ENCODE data around the gene VRK2.
"Not testable (repeated sequence)": the region's sequence is repeated elsewhere in the genome, so short reads cannot be mapped to it uniquely, and the experiment has no call there.

Gene VRK2

DNA sequence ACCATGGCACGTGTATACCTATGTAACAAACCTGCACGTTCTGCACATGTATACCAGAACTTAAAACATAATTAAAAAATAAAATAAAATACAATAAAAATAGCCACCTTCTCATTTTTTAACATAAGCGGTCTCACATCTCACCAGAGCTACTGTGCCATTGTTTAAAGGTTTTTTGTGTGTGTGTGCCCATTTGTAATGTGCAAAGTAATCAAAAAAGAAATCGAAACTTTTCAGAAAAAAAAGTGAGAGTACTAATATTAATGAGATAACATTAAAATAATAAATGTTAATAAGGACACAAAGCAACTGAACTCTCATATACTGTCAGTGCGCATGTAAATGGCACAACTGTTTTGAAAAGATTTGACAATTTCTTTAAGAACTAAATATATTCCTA, 134.0 kb downstream of the VRK2 start:
- no peak overlapping the region for H3K27ac ChIP-seq
- H3K9me3 ChIP-seq (ENCODE audit: control insufficient read depth, low read length) = no peaks in the 10 kb centered on the region
- no peak overlapping the region for H3K4me3 ChIP-seq (ENCODE audit: low read depth, low read length)
- H3K27me3 ChIP-seq (ENCODE audit: control insufficient read depth, insufficient read depth, low read length) = no peaks in the 10 kb centered on the region
- H3K4me2 ChIP-seq (ENCODE audit: low read length) = no peak overlapping the region
- no peak overlapping the region for H2AFZ ChIP-seq
- H3K79me2 ChIP-seq = no peaks in the 10 kb centered on the region
- TF ChIP-seq CTCF (IDR thresholded peaks at IDR 0.05) = no peak
- H3K4me1 ChIP-seq = no peaks in the 10 kb centered on the region
- H3K36me3 ChIP-seq (ENCODE audit: control insufficient read depth, insufficient read depth, low read length) = no peaks in the 10 kb centered on the region
- no peak overlapping the region for H3K9ac ChIP-seq

DNA sequence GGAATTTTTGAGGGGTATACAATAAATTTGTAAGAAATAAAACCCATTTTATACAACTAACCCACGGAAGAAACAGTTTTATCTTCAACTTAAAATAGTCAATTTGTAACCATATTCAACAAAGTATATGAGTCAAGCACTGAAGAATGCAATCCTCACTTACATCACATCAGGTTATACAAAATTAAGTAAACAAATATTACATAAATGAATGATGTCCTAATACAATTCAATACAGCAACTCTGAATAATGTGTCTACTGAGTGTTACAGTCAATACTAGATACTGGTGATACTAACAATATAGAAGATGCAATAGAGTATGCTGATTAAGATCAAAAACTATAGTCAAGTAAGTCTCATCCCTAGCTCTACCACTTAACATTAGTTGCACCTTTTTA, 135.9 kb downstream of the VRK2 start:
- Histone ChIP-seq H3K4me2 (ENCODE audit: low read length) (no peak overlapping the region), H2AFZ (no peak overlapping the region), H3K79me2 (no peaks in the 10 kb centered on the region), H3K27me3 (ENCODE audit: control insufficient read depth, insufficient read depth, low read length) (no peaks in the 10 kb centered on the region), H3K36me3 (ENCODE audit: control insufficient read depth, insufficient read depth, low read length) (no peaks in the 10 kb centered on the region), H3K4me3 (ENCODE audit: low read depth, low read length) (no peak overlapping the region), H3K4me1 (no peaks in the 10 kb centered on the region), H3K9ac (no peak overlapping the region), H3K27ac (no peak overlapping the region), H3K9me3 (ENCODE audit: control insufficient read depth, low read length) (no peaks in the 10 kb centered on the region)
- TF ChIP-seq CTCF (IDR thresholded peaks at IDR 0.05) = no peak

DNA sequence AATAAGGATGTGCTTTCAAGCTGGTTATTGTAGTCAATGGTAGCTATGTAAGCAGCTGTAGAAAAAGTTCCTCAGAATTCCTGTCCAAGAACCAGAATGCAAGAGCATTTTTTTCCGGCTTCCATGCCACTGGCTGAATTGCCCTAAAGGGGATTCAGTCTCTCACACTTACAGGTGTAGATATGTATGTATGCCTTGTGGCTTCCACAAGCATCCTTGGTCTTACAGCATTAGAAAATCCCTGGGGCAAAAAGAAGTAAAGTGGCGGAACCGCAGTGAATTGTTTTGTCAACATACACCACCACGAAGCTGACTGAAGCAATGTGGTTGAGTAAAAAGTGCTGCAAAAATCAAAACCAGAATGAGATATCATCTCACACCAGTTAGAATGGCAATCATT, 139.9 kb downstream of the VRK2 start:
- Histone ChIP-seq H3K9ac (no peak overlapping the region), H3K27me3 (ENCODE audit: control insufficient read depth, insufficient read depth, low read length) (no peaks in the 10 kb centered on the region), H2AFZ (no peak overlapping the region), H3K4me1 (no peaks in the 10 kb centered on the region), H3K79me2 (no peaks in the 10 kb centered on the region), H3K9me3 (ENCODE audit: control insufficient read depth, low read length) (no peaks in the 10 kb centered on the region), H3K36me3 (ENCODE audit: control insufficient read depth, insufficient read depth, low read length) (no peaks in the 10 kb centered on the region), H3K4me3 (ENCODE audit: low read depth, low read length) (no peak overlapping the region), H3K4me2 (ENCODE audit: low read length) (no peak overlapping the region), H3K27ac (no peak overlapping the region)
- TF ChIP-seq CTCF (IDR thresholded peaks at IDR 0.05) = no peak

GRCh38 chr2:58187022-58187421, 140.4 kb downstream of the VRK2 start:
- not testable (repeated sequence) for H3K27me3 ChIP-seq (ENCODE audit: control insufficient read depth, insufficient read depth, low read length); H2AFZ ChIP-seq; H3K27ac ChIP-seq; H3K4me3 ChIP-seq (ENCODE audit: low read depth, low read length); H3K36me3 ChIP-seq (ENCODE audit: control insufficient read depth, insufficient read depth, low read length); H3K4me2 ChIP-seq (ENCODE audit: low read length); H3K9me3 ChIP-seq (ENCODE audit: control insufficient read depth, low read length); H3K79me2 ChIP-seq; H3K9ac ChIP-seq; H3K4me1 ChIP-seq

DNA sequence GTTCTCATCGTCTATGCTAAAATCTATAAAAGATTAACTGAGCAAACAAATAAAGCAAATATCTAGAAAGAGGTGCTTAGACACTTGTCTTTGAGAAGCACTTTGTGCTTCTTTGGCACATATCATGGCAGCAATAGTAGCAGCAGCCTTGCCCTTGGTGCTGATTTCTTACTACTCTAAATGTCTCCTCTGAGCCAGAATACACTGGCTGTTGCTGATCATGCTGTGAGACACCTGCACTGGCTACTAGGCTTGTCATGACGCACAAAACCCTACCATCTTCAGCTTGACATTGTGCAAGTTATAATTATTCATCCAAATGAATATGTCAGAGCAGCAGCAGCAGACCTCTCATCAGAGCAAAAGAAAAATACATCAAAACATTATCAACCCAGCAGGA, 147.9 kb downstream of the VRK2 start:
- no peak for TF ChIP-seq CTCF (IDR thresholded peaks at IDR 0.05)
- no peak overlapping the region for H3K4me3 ChIP-seq (ENCODE audit: low read depth, low read length)
- H3K4me1 ChIP-seq = no peaks in the 10 kb centered on the region
- H3K79me2 ChIP-seq = no peaks in the 10 kb centered on the region
- no peak overlapping the region for H3K27ac ChIP-seq
- no peak overlapping the region for H3K9ac ChIP-seq
- no peaks in the 10 kb centered on the region for H3K36me3 ChIP-seq (ENCODE audit: control insufficient read depth, insufficient read depth, low read length)
- H3K9me3 ChIP-seq (ENCODE audit: control insufficient read depth, low read length) = no peaks in the 10 kb centered on the region
- no peak overlapping the region for H3K4me2 ChIP-seq (ENCODE audit: low read length)
- H3K27me3 ChIP-seq (ENCODE audit: control insufficient read depth, insufficient read depth, low read length) = no peaks in the 10 kb centered on the region
- no peak overlapping the region for H2AFZ ChIP-seq

Data from parathyroid adenoma (tissue), 2 donors.